Rectal smooth muscle tissue (tissue), 1 donor: ENCODE measurements around the gene EYS.
"Not testable (repeated sequence)": the region's sequence is repeated elsewhere in the genome, so short reads cannot be mapped to it uniquely, and the experiment has no call there.

ENCODE experiments used
- H3K27ac ChIP-seq: one replicate; pipeline ENCODE4 v1.7.0; 2013; ENCODE audit warnings: low read depth, low read length, inconsistent platforms
- H3K27me3 ChIP-seq: one replicate; pipeline ENCODE4 v1.7.0; 2013; ENCODE audit warnings: low read length; ENCODE audit not compliant: control insufficient read depth, insufficient read depth
- H3K36me3 ChIP-seq: one replicate; pipeline ENCODE4 v1.7.0; 2013; ENCODE audit warnings: low read length; ENCODE audit not compliant: control insufficient read depth, insufficient read depth
- H3K4me1 ChIP-seq: one replicate; pipeline ENCODE4 v1.7.0; 2013; ENCODE audit warnings: low read length; ENCODE audit not compliant: control insufficient read depth, insufficient read depth
- H3K4me3 ChIP-seq: one replicate; pipeline ENCODE4 v1.7.0; 2013; ENCODE audit warnings: low read length
- H3K9ac ChIP-seq: one replicate; pipeline ENCODE4 v1.7.0; 2013; ENCODE audit warnings: low read length

The EYS gene

GRCh38 chr6:63864061-63864460 lies 1843.0 kb downstream of the EYS start:
- H3K36me3 ChIP-seq: no peaks in the 10 kb centered on the region
- no peak overlapping the region for H3K27ac ChIP-seq
- no peaks in the 10 kb centered on the region for H3K27me3 ChIP-seq
- H3K4me1 ChIP-seq: no peaks in the 10 kb centered on the region
- H3K4me3 ChIP-seq: no peak overlapping the region
- no peak overlapping the region for H3K9ac ChIP-seq

GRCh38 chr6:63862486-63863198 lies 1844.4 kb downstream of the EYS start:
- no peak overlapping the region for H3K4me3 ChIP-seq
- H3K36me3 ChIP-seq: no peaks in the 10 kb centered on the region
- H3K27me3 ChIP-seq: no peaks in the 10 kb centered on the region

GRCh38 chr6:63859528-63859927 lies 1847.5 kb downstream of the EYS start:
- H3K27ac ChIP-seq: no peak overlapping the region
- no peaks in the 10 kb centered on the region for H3K27me3 ChIP-seq
- H3K4me3 ChIP-seq: no peak overlapping the region
- H3K36me3 ChIP-seq: no peaks in the 10 kb centered on the region
- no peak overlapping the region for H3K9ac ChIP-seq
- no peaks in the 10 kb centered on the region for H3K4me1 ChIP-seq

More at GRCh38 chr6:63862486-63863198, 1844.4 kb downstream of the EYS start:
- Histone ChIP-seq H3K27ac (no peak overlapping the region), H3K4me1 (no peaks in the 10 kb centered on the region), H3K9ac (no peak overlapping the region)

GRCh38 chr6:63858691-63859090 lies 1848.3 kb downstream of the EYS start:
- H3K27me3 ChIP-seq: no peaks in the 10 kb centered on the region
- H3K4me1 ChIP-seq: no peaks in the 10 kb centered on the region
- H3K27ac ChIP-seq: no peak overlapping the region
- no peaks in the 10 kb centered on the region for H3K36me3 ChIP-seq
- H3K4me3 ChIP-seq: no peak overlapping the region
- H3K9ac ChIP-seq: no peak overlapping the region

- no peak overlapping the region for H3K9ac ChIP-seq
- H3K4me3 ChIP-seq: no peak overlapping the region
- no peaks in the 10 kb centered on the region for H3K36me3 ChIP-seq
- H3K27me3 ChIP-seq: no peaks in the 10 kb centered on the region
- no peak overlapping the region for H3K27ac ChIP-seq
- no peaks in the 10 kb centered on the region for H3K4me1 ChIP-seq
Measured at GRCh38 chr6:63856271-63856670, 1850.8 kb downstream of the EYS start.

GRCh38 chr6:63844287-63844686 lies 1862.7 kb downstream of the EYS start:
- no peaks in the 10 kb centered on the region for H3K36me3 ChIP-seq
- no peaks in the 10 kb centered on the region for H3K27me3 ChIP-seq
- H3K4me3 ChIP-seq: no peak overlapping the region
- no peak overlapping the region for H3K9ac ChIP-seq
- H3K27ac ChIP-seq: no peak overlapping the region
- H3K4me1 ChIP-seq: no peaks in the 10 kb centered on the region

- Histone ChIP-seq H3K4me1 (no peaks in the 10 kb centered on the region), H3K9ac (no peak overlapping the region), H3K4me3 (no peak overlapping the region), H3K27ac (no peak overlapping the region), H3K36me3 (no peaks in the 10 kb centered on the region), H3K27me3 (no peaks in the 10 kb centered on the region)
Measured at GRCh38 chr6:63839485-63839884, 1867.5 kb downstream of the EYS start.

- not testable (repeated sequence) for H3K4me1 ChIP-seq, H3K36me3 ChIP-seq, H3K27ac ChIP-seq, H3K27me3 ChIP-seq, H3K4me3 ChIP-seq, H3K9ac ChIP-seq
Measured at GRCh38 chr6:63828678-63829077, 1878.3 kb downstream of the EYS start.

GRCh38 chr6:63824722-63825121 lies 1882.3 kb downstream of the EYS start:
- Histone ChIP-seq H3K27me3 (no peaks in the 10 kb centered on the region), H3K27ac (no peak overlapping the region), H3K4me3 (no peak overlapping the region), H3K9ac (no peak overlapping the region), H3K4me1 (no peaks in the 10 kb centered on the region), H3K36me3 (no peaks in the 10 kb centered on the region)

- Histone ChIP-seq H3K27me3 (no peaks in the 10 kb centered on the region), H3K36me3 (no peaks in the 10 kb centered on the region), H3K4me3 (no peak overlapping the region), H3K4me1 (no peaks in the 10 kb centered on the region), H3K9ac (no peak overlapping the region), H3K27ac (no peak overlapping the region)
Measured at GRCh38 chr6:63821442-63821841, 1885.6 kb downstream of the EYS start.

GRCh38 chr6:63819831-63820230 lies 1887.2 kb downstream of the EYS start:
- H3K9ac ChIP-seq: no peak overlapping the region

GRCh38 chr6:63817492-63818050 lies 1889.5 kb downstream of the EYS start:
- Histone ChIP-seq H3K27ac (no peak overlapping the region), H3K9ac (no peak overlapping the region), H3K4me3 (no peak overlapping the region), H3K4me1 (no peaks in the 10 kb centered on the region), H3K36me3 (no peaks in the 10 kb centered on the region), H3K27me3 (no peaks in the 10 kb centered on the region)

More at GRCh38 chr6:63819831-63820230, 1887.2 kb downstream of the EYS start:
- Histone ChIP-seq H3K4me3 (no peak overlapping the region), H3K27ac (no peak overlapping the region), H3K36me3 (no peaks in the 10 kb centered on the region), H3K4me1 (no peaks in the 10 kb centered on the region), H3K27me3 (no peaks in the 10 kb centered on the region)

- no peaks in the 10 kb centered on the region for H3K4me1 ChIP-seq
- H3K27me3 ChIP-seq: no peaks in the 10 kb centered on the region
- H3K36me3 ChIP-seq: no peaks in the 10 kb centered on the region
- H3K9ac ChIP-seq: no peak overlapping the region
- no peak overlapping the region for H3K27ac ChIP-seq
- H3K4me3 ChIP-seq: no peak overlapping the region
Measured at GRCh38 chr6:63816982-63817436, 1890.0 kb downstream of the EYS start.
